IPS-18c (cell line): ENCODE measurements around the gene ONECUT2.

Experiments used
- H3K4me3 ChIP-seq: 2 replicates; pipeline ENCODE4 v1.7.0; 2013; ENCODE audit warnings: low read depth, mild to moderate bottlenecking, low read length, moderate library complexity; ENCODE audit not compliant: insufficient read depth
- H3K9me3 ChIP-seq: one replicate; pipeline ENCODE4 v1.6.1; 2013; ENCODE audit warnings: mild to moderate bottlenecking, low read length, moderate library complexity; ENCODE audit not compliant: control insufficient read depth, insufficient read depth

Gene ONECUT2

GRCh38 chr18:57439609-57439968 is 4.4 kb downstream of the ONECUT2 start:
- peak overlapping the region; percentile 36 for H3K4me3 ChIP-seq

GRCh38 chr18:57439985-57440330 is 4.8 kb downstream of the ONECUT2 start:
- no peaks in the 10 kb centered on the region for H3K9me3 ChIP-seq
- peak overlapping the region; percentile 36; the same call in 1 of the 2 replicates for H3K4me3 ChIP-seq

More at GRCh38 chr18:57439609-57439968, 4.4 kb downstream of the ONECUT2 start:
- H3K9me3 ChIP-seq = no peaks in the 10 kb centered on the region

GRCh38 chr18:57440331-57441070 is 5.3 kb downstream of the ONECUT2 start:
- Histone ChIP-seq H3K4me3 (peak overlapping the region; percentile 36), H3K9me3 (no peaks in the 10 kb centered on the region)

- peak overlapping the region; percentile 36 for H3K4me3 ChIP-seq
- H3K9me3 ChIP-seq = no peaks in the 10 kb centered on the region
These were observed 6.1 kb downstream of the ONECUT2 start for GRCh38 chr18:57441071-57441794.

GRCh38 chr18:57443247-57443646 is 8.1 kb downstream of the ONECUT2 start:
- Histone ChIP-seq H3K9me3 (no peaks in the 10 kb centered on the region), H3K4me3 (no peak overlapping the region)

GRCh38 chr18:57443702-57444101 is 8.5 kb downstream of the ONECUT2 start:
- Histone ChIP-seq H3K4me3 (no peak overlapping the region), H3K9me3 (no peaks in the 10 kb centered on the region)

GRCh38 chr18:57444301-57444759 is 9.2 kb downstream of the ONECUT2 start:
- no peak overlapping the region for H3K4me3 ChIP-seq
- H3K9me3 ChIP-seq = no peaks in the 10 kb centered on the region

GRCh38 chr18:57445488-57446319 is 10.5 kb downstream of the ONECUT2 start:
- no peak overlapping the region for H3K4me3 ChIP-seq
- no peaks in the 10 kb centered on the region for H3K9me3 ChIP-seq

- H3K4me3 ChIP-seq = no peak overlapping the region
- no peaks in the 10 kb centered on the region for H3K9me3 ChIP-seq
These were observed 11.1 kb downstream of the ONECUT2 start for GRCh38 chr18:57446322-57446721.

- no peaks in the 10 kb centered on the region for H3K9me3 ChIP-seq
- H3K4me3 ChIP-seq = no peak overlapping the region
These were observed 12.0 kb downstream of the ONECUT2 start for GRCh38 chr18:57447154-57447621.

GRCh38 chr18:57455576-57456129 is 20.5 kb downstream of the ONECUT2 start:
- no peak overlapping the region for H3K4me3 ChIP-seq
- no peaks in the 10 kb centered on the region for H3K9me3 ChIP-seq

GRCh38 chr18:57461652-57462269 is 26.6 kb downstream of the ONECUT2 start:
- Histone ChIP-seq H3K9me3 (no peaks in the 10 kb centered on the region), H3K4me3 (no peak overlapping the region)

GRCh38 chr18:57466307-57466706 is 31.1 kb downstream of the ONECUT2 start:
- Histone ChIP-seq H3K4me3 (no peak overlapping the region), H3K9me3 (no peaks in the 10 kb centered on the region)

GRCh38 chr18:57466745-57467409 is 31.7 kb downstream of the ONECUT2 start:
- Histone ChIP-seq H3K9me3 (no peaks in the 10 kb centered on the region), H3K4me3 (no peak overlapping the region)

GRCh38 chr18:57469884-57470283 is 34.7 kb downstream of the ONECUT2 start:
- no peak overlapping the region for H3K4me3 ChIP-seq
- H3K9me3 ChIP-seq = no peaks in the 10 kb centered on the region

GRCh38 chr18:57475408-57475807 is 40.2 kb downstream of the ONECUT2 start:
- Histone ChIP-seq H3K9me3 (no peaks in the 10 kb centered on the region), H3K4me3 (no peak overlapping the region)
